Epithelial cell of esophagus (primary cell): ENCODE results near the gene SHLD2.
"Not testable (repeated sequence)": the region's sequence is repeated elsewhere in the genome, so short reads cannot be mapped to it uniquely, and the experiment has no call there.

Experiments used
- DNase-seq: peaks from one replicate; pipeline ENCODE4 v3.0.0; 2010; ENCODE audit warnings: low read depth
- H3K4me3 ChIP-seq: 2 replicates; pipeline ENCODE4 v1.5.1; 2011; ENCODE audit warnings: mild to moderate bottlenecking, low read length, control low read depth
- TF ChIP-seq, protein P1 (sequence below): IDR thresholded peaks from 2 replicates; pipeline ENCODE4 v1.5.1; 2011; ENCODE audit warnings: low read depth, mild to moderate bottlenecking, low read length, control low read depth, inconsistent platforms; ENCODE audit not compliant: insufficient read depth; ENCODE audit errors: missing control alignments

SHLD2 gene

DNA sequence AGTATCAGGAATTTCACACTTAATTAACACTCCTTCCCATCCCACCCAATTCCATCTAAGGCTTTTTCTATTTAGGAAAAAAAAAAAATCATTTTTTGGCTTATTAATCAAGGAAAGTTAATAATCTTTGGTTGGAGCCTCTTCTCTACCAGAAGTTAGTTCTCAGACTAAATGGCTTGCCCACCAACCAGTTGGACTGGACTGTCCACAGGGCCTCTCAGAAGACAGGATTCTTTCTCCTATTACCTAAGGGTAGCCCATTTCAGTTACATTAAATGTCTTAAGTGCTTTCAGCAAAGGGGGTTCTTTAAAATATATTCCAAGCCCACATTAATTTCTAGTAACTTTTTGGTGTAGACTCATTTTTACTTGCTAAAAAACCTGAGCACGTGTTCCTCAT, 35.6 kb upstream of the SHLD2 start:
- TF ChIP-seq, protein P1, sequence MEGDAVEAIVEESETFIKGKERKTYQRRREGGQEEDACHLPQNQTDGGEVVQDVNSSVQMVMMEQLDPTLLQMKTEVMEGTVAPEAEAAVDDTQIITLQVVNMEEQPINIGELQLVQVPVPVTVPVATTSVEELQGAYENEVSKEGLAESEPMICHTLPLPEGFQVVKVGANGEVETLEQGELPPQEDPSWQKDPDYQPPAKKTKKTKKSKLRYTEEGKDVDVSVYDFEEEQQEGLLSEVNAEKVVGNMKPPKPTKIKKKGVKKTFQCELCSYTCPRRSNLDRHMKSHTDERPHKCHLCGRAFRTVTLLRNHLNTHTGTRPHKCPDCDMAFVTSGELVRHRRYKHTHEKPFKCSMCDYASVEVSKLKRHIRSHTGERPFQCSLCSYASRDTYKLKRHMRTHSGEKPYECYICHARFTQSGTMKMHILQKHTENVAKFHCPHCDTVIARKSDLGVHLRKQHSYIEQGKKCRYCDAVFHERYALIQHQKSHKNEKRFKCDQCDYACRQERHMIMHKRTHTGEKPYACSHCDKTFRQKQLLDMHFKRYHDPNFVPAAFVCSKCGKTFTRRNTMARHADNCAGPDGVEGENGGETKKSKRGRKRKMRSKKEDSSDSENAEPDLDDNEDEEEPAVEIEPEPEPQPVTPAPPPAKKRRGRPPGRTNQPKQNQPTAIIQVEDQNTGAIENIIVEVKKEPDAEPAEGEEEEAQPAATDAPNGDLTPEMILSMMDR, result no peak
- no peak overlapping the region for H3K4me3 ChIP-seq
- DNase-seq, result no peak

DNA sequence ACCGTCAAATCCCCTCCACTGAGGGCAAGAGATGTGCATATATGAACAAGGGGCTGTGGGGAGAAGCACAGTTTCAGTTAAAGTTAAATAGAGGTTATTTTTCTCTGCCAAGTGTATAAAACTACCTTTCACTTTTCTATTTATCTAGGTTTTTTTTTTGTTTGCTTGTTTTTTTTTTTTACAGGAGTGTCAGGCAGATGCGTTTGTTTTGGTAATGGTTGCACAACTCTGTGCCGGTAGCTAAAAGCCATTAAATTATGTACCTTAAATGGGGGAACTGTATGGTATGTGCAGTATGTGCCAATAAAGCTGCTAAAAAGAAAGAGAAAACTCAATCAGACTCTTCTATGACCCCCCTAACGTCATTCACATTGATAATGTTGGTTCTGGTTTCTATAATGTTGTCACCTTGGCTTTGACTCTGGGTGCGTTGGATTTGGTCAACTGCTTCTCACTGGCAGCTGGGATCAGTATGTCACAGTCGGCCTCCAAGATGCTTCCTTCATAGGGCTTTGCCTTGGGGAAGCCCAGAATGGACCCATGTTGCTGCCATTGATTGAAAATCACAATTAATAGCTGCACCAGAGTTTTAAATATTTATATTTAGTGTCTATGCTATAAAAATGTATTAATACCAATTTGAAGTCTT, 34.6 kb upstream of the SHLD2 start:
- no peak overlapping the region for H3K4me3 ChIP-seq
- no peak for DNase-seq
- TF ChIP-seq, protein P1, result no peak

DNA sequence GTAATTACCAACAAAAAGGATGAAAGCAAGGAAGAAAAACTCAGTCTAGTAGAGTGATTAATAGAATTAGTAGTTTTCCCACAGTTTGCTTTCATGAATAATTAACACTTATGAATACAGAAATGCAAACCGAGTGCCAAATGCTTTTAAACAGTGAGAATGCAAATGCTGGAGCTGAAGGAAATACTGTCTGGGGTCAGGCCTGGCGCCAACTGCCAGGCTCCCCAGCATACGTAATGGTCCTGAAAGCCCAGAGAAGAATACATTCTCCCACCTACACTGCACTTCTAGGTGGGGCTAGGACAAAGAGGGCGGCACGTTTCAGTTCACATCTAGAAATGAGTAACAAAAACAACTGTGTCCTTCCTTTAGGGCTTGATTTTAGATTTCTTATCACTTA, 30.4 kb upstream of the SHLD2 start:
- DNase-seq, result no peak
- H3K4me3 ChIP-seq, result no peak overlapping the region
- TF ChIP-seq, protein P1, result no peak

GRCh38 chr10:87066178-87066577, 28.8 kb upstream of the SHLD2 start:
- DNase-seq, result no peak
- TF ChIP-seq, protein P1, result no peak
- H3K4me3 ChIP-seq, result no peak overlapping the region

- no peak overlapping the region for H3K4me3 ChIP-seq
- TF ChIP-seq, protein P1, result no peak
- no peak for DNase-seq
Observed at GRCh38 chr10:87066865-87067264, 28.1 kb upstream of the SHLD2 start.

- H3K4me3 ChIP-seq, result no peak overlapping the region
- no peak for DNase-seq
- TF ChIP-seq, protein P1, result no peak
Observed at GRCh38 chr10:87068281-87068680, 26.7 kb upstream of the SHLD2 start.

DNA sequence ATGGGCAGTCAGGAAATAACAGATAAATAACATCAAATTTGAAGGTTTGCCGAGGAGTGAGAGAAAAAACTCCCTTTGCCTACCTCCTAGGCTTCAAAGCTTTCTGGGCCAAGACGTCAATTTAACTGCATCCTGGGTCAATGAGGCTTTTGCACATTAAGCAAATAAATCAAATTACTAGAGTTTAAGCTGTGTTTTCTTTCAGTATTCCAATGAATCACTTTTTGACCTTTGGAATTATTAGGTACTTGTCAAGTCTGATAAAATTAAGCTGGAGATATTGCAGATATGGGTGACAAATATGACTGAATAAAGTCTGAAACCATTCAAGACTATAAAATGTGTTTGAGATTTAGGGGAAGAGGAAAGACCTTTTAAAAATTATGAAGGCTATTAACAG, 22.6 kb upstream of the SHLD2 start:
- DNase-seq, result no peak
- H3K4me3 ChIP-seq, result no peak overlapping the region
- TF ChIP-seq, protein P1, result no peak

DNA sequence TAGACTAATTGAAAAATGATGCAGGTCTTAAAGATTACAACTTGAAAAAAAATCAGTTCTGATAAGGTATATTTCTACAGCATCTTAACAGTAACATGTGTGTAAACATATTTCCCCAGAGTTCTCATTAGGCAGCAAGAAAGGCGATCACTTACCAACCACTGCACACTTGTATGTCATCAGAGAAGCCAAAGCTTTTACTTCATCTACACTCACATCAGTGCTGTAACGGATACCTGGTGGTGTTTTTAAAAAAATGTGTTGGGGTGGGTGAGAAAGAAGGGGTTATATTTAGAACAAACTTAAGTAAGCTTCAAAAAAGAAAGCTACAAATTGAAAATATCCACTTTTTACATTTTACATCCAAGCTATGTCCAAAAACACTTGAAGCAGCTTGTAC, 18.6 kb upstream of the SHLD2 start:
- not testable (repeated sequence) for H3K4me3 ChIP-seq, DNase-seq
